CD4-positive, alpha-beta memory T cell (primary cell): ENCODE data around the gene ATXN7L1. TPM values are rescaled to one million over a fixed set of nuclear protein-coding genes. Genes with fewer than 3 reads are reported as not detected.
"Not testable (repeated sequence)": the region's sequence is repeated elsewhere in the genome, so short reads cannot be mapped to it uniquely, and the experiment has no call there.

Source experiments
- CTCF ChIA-PET: fragments of 350-600 bp; sonication (Branson Sonifier 250); formaldehyde crosslinking; loops from one replicate; lab custom pipeline; 2021; ENCODE audit warnings: inconsistent platforms; ENCODE audit not compliant: partially characterized antibody; lab: Charles Lee
- POLR2A ChIA-PET: fragments of 350-600 bp; sonication (Branson Sonifier 250); formaldehyde crosslinking; loops from one replicate; lab custom pipeline; 2021; ENCODE audit not compliant: partially characterized antibody; lab: Charles Lee
- DNase-seq, 5 donors: peaks; one replicate each; pipeline versions ENCODE4 v3.0.0 to v3.0.0-alpha.2; 2020 to 2022; ENCODE audit warnings: mixed read lengths in 1 of 5
- H3K27ac ChIP-seq: one replicate; pipeline ENCODE4 v1.7.0; 2013; ENCODE audit warnings: low read depth, low read length
- H3K27me3 ChIP-seq: 2 replicates; pipeline ENCODE4 v1.7.0; 2013; ENCODE audit warnings: mild to moderate bottlenecking, low read length, moderate library complexity; ENCODE audit not compliant: insufficient read depth
- H3K36me3 ChIP-seq: 2 replicates; pipeline ENCODE4 v1.7.0; 2013; ENCODE audit warnings: mild to moderate bottlenecking, low read length, moderate library complexity; ENCODE audit not compliant: insufficient read depth
- H3K4me1 ChIP-seq: 2 replicates; pipeline ENCODE4 v1.7.0; 2013; ENCODE audit warnings: mild to moderate bottlenecking, low read length, moderate library complexity; ENCODE audit not compliant: insufficient read depth
- H3K4me3 ChIP-seq, 2 donors: one replicate each; pipeline ENCODE4 v1.7.0; 2013; ENCODE audit warnings: low read length in 2 of 2, mild to moderate bottlenecking in 1 of 2
- H3K9me3 ChIP-seq, 2 donors: one replicate each; pipeline ENCODE4 v1.7.0; 2013; ENCODE audit warnings: low read length in 2 of 2, control low read depth in 1 of 2; ENCODE audit not compliant: control insufficient read depth in 1 of 2
- H3K27ac Mint-ChIP-seq, 7 donors: one replicate each; pipeline ENCODE4 v1.8.0; 2020 to 2021; ENCODE audit warnings: mixed read lengths in 7 of 7, mild to moderate bottlenecking in 6 of 7, inconsistent platforms in 3 of 7, moderate library complexity in 3 of 7
- H3K27me3 Mint-ChIP-seq, 2 donors: one replicate each; pipeline ENCODE4 v1.8.0; 2020 to 2021; ENCODE audit warnings: mixed read lengths in 2 of 2
- H3K36me3 Mint-ChIP-seq, 2 donors: one replicate each; pipeline ENCODE4 v1.8.0; 2020 to 2021; ENCODE audit warnings: mixed read lengths in 2 of 2, inconsistent platforms in 1 of 2, mild to moderate bottlenecking in 1 of 2
- H3K4me1 Mint-ChIP-seq, 4 donors: one replicate each; pipeline ENCODE4 v1.8.0; 2020 to 2021; ENCODE audit warnings: mixed read lengths in 4 of 4, mild to moderate bottlenecking in 1 of 4
- H3K4me3 Mint-ChIP-seq, 8 donors: one replicate each; pipeline ENCODE4 v1.8.0; 2020 to 2021; ENCODE audit warnings: mixed read lengths in 8 of 8, mild to moderate bottlenecking in 7 of 8, moderate library complexity in 6 of 8, inconsistent platforms in 3 of 8
- H3K9me3 Mint-ChIP-seq, 8 donors: one replicate each; pipeline ENCODE4 v1.8.0; 2020 to 2021; ENCODE audit warnings: mixed read lengths in 8 of 8, mild to moderate bottlenecking in 5 of 8, inconsistent platforms in 3 of 8, moderate library complexity in 1 of 8
- intact Hi-C: fragments of 100-400 bp; cut with micrococcal nuclease; formaldehyde crosslinking; loops from one replicate; pipeline ENCODE4 v1.15.1; 2023
- polyA plus RNA-seq, 2 donors: library from polyadenylated mRNA; unstranded; fragments of 300-500 nt; fragmentation: Illumina TruSeq; gene quantifications; one replicate each; pipeline ENCODE4 v1.2.3, GENCODE V29; 2021
- total RNA-seq, 2 experiments: library from RNA; stranded (reverse); gene quantifications; one replicate each; pipeline ENCODE4 v1.2.3, GENCODE V29; 2021

Gene ATXN7L1
- total and polyA plus RNA-seq, 4 experiments from 2014 or later = 8.7 to 62.2 (median 42.6) TPM

- POLR2A ChIA-PET = no interaction called here
- H3K27ac Mint-ChIP-seq = peak overlapping the region in 1 of 7 donors; percentile 42
- no peak overlapping the region for H3K27ac ChIP-seq
Observed at GRCh38 chr7:105712877-105713276, 163.5 kb downstream of the ATXN7L1 start.

GRCh38 chr7:105711726-105712402, 164.5 kb downstream of the ATXN7L1 start:
- peaks cover 2 to 35% (median 28%) of the 10 kb centered on the region in 8 donors for H3K9me3 Mint-ChIP-seq
- no peak overlapping the region for H3K27ac ChIP-seq
- H3K4me3 Mint-ChIP-seq = no peak overlapping the region
- H3K4me3 ChIP-seq = no peak overlapping the region
- no peaks in the 10 kb centered on the region for H3K36me3 ChIP-seq
- ChIA-PET POLR2A (no interaction called here), CTCF (no interaction called here)
- no peaks in the 10 kb centered on the region for H3K27me3 Mint-ChIP-seq
- H3K9me3 ChIP-seq = peaks cover 0 to 9% of the 10 kb centered on the region in 2 donors
- no peak overlapping the region for H3K27ac Mint-ChIP-seq
- intact Hi-C loops = no loop called here
- DNase-seq = no peak
- peaks cover 13 to 28% of the 10 kb centered on the region in 2 donors for H3K36me3 Mint-ChIP-seq
- no peaks in the 10 kb centered on the region for H3K27me3 ChIP-seq
- peaks cover 15 to 20% (median 16%) of the 10 kb centered on the region in 4 donors for H3K4me1 Mint-ChIP-seq
- peaks cover 19% of the 10 kb centered on the region for H3K4me1 ChIP-seq

More at GRCh38 chr7:105712877-105713276, 163.5 kb downstream of the ATXN7L1 start:
- Histone ChIP-seq H3K27me3 (no peaks in the 10 kb centered on the region), H3K4me1 (peaks cover 9% of the 10 kb centered on the region), H3K36me3 (no peaks in the 10 kb centered on the region), H3K4me3 (no peak overlapping the region), H3K9me3 (peaks cover 0 to 9% of the 10 kb centered on the region in 2 donors)
- Mint-ChIP-seq H3K9me3 (peaks cover 2 to 35% (median 28%) of the 10 kb centered on the region in 8 donors), H3K36me3 (peaks cover 13 to 28% of the 10 kb centered on the region in 2 donors), H3K27me3 (no peaks in the 10 kb centered on the region), H3K4me1 (peaks cover 6 to 10% (median 8%) of the 10 kb centered on the region in 4 donors), H3K4me3 (no peak overlapping the region)
- DNase-seq = no peak
- CTCF ChIA-PET = no interaction called here
- intact Hi-C loops = no loop called here

- POLR2A ChIA-PET, H3K27ac ChIP-seq, H3K4me3 ChIP-seq, H3K9me3 ChIP-seq, intact Hi-C loops, H3K27me3 ChIP-seq, DNase-seq, H3K36me3 ChIP-seq, CTCF ChIA-PET, H3K27me3 Mint-ChIP-seq: not testable (repeated sequence)
- Mint-ChIP-seq H3K4me1 (peaks cover 15 to 21% (median 18%) of the 10 kb centered on the region in 4 donors), H3K36me3 (peaks cover 13 to 28% of the 10 kb centered on the region in 2 donors), H3K9me3 (peaks cover 2 to 35% (median 28%) of the 10 kb centered on the region in 8 donors), H3K4me3 (peak overlapping the region in 1 of 8 donors; percentile 73), H3K27ac (peak overlapping the region in 1 of 7 donors; percentile 37)
- peaks cover 19% of the 10 kb centered on the region for H3K4me1 ChIP-seq
Observed at GRCh38 chr7:105710720-105711119, 165.7 kb downstream of the ATXN7L1 start.

- Mint-ChIP-seq H3K36me3 (peaks cover 13 to 24% of the 10 kb centered on the region in 2 donors), H3K9me3 (peaks cover 2 to 34% (median 26%) of the 10 kb centered on the region in 8 donors), H3K27me3 (no peaks in the 10 kb centered on the region), H3K4me3 (no peak overlapping the region), H3K4me1 (peaks cover 15 to 21% (median 18%) of the 10 kb centered on the region in 4 donors), H3K27ac (no peak overlapping the region)
- Histone ChIP-seq H3K4me1 (peaks cover 19% of the 10 kb centered on the region), H3K27ac (no peak overlapping the region), H3K36me3 (no peaks in the 10 kb centered on the region), H3K9me3 (peaks cover 0 to 9% of the 10 kb centered on the region in 2 donors), H3K4me3 (no peak overlapping the region), H3K27me3 (no peaks in the 10 kb centered on the region)
- ChIA-PET POLR2A (no interaction called here), CTCF (no interaction called here)
- intact Hi-C loops = loop anchor here (2.0 kb wide), 1 partner anchor 16 kb away; no protein-coding TSS in a partner anchor
- DNase-seq = no peak
Observed at GRCh38 chr7:105708763-105709080, 167.7 kb downstream of the ATXN7L1 start.

- Mint-ChIP-seq H3K27ac (peak overlapping the region; percentile 11 to 81 (median 66)), H3K4me1 (peaks cover 15 to 21% (median 18%) of the 10 kb centered on the region in 4 donors), H3K36me3 (peaks cover 13 to 19% of the 10 kb centered on the region in 2 donors), H3K4me3 (peak overlapping the region; percentile 45 to 84 (median 60)), H3K9me3 (peaks cover 2 to 30% (median 23%) of the 10 kb centered on the region in 8 donors), H3K27me3 (no peaks in the 10 kb centered on the region)
- no peak overlapping the region for H3K4me3 ChIP-seq
- H3K9me3 ChIP-seq = peaks cover 0 to 9% of the 10 kb centered on the region in 2 donors
- peaks cover 19% of the 10 kb centered on the region for H3K4me1 ChIP-seq
- no peaks in the 10 kb centered on the region for H3K27me3 ChIP-seq
- intact Hi-C loops = loop anchor here (2.0 kb wide), 1 partner anchor 15 kb away; no protein-coding TSS in a partner anchor
- no peak overlapping the region for H3K27ac ChIP-seq
- ChIA-PET CTCF (interaction anchor here (0.9 to 1.0 kb wide), 2 partner anchors 16 to 53 kb away, joined by 4 to 6 read pairs; no protein-coding TSS in a partner anchor), POLR2A (interaction anchor here (1.4 kb wide), 1 partner anchor 17 kb away, joined by 6 read pairs; no protein-coding TSS in a partner anchor)
- no peaks in the 10 kb centered on the region for H3K36me3 ChIP-seq
- peak in 3 of 5 donors; percentile 20 to 25 (median 24) for DNase-seq
Observed at GRCh38 chr7:105707967-105708762, 168.2 kb downstream of the ATXN7L1 start.

- intact Hi-C loops = no loop called here
- ChIA-PET CTCF (interaction anchor here (0.9 to 1.0 kb wide), 2 partner anchors 15 to 54 kb away, joined by 4 to 6 read pairs; no protein-coding TSS in a partner anchor), POLR2A (interaction anchor here (1.4 kb wide), 1 partner anchor 16 kb away, joined by 6 read pairs; no protein-coding TSS in a partner anchor)
- H3K36me3 ChIP-seq = no peaks in the 10 kb centered on the region
- Mint-ChIP-seq H3K36me3 (peaks cover 8 to 11% of the 10 kb centered on the region in 2 donors), H3K9me3 (peaks cover under 1 to 24% (median 18%) of the 10 kb centered on the region in 8 donors), H3K4me1 (peaks cover 15 to 21% (median 18%) of the 10 kb centered on the region in 4 donors), H3K27me3 (no peaks in the 10 kb centered on the region), H3K27ac (peak overlapping the region in 5 of 7 donors; percentile 44 to 74 (median 66)), H3K4me3 (peak overlapping the region in 6 of 8 donors; percentile 43 to 84 (median 58))
- H3K27me3 ChIP-seq = no peaks in the 10 kb centered on the region
- H3K4me3 ChIP-seq = no peak overlapping the region
- no peak overlapping the region for H3K27ac ChIP-seq
- no peak for DNase-seq
- H3K4me1 ChIP-seq = peaks cover 19% of the 10 kb centered on the region
- peaks cover 0 to 9% of the 10 kb centered on the region in 2 donors for H3K9me3 ChIP-seq
Observed at GRCh38 chr7:105707381-105707780, 169.0 kb downstream of the ATXN7L1 start.
